SK-N-MC (cell line): ENCODE results near the gene CASTOR2.
"Not testable (repeated sequence)": the region's sequence is repeated elsewhere in the genome, so short reads cannot be mapped to it uniquely, and the experiment has no call there.

Experiments
- EZH2 ChIP-seq: fragments of 200-600 bp; sonication (generic); IDR thresholded peaks from one replicate; pipeline ENCODE4 v1.6.1; 2017; ENCODE audit warnings: antibody characterized with exemption
- FOXP2 ChIP-seq: optimal IDR thresholded peaks from 2 replicates; pipeline ENCODE3; 2011; ENCODE audit warnings: mild to moderate bottlenecking, moderate library complexity; ENCODE audit not compliant: insufficient read depth; ENCODE audit errors: extremely low read length, control extremely low read depth
- POLR2AphosphoS5 ChIP-seq: IDR thresholded peaks from 2 replicates; pipeline ENCODE4 v1.6.1; 2012; ENCODE audit warnings: mild to moderate bottlenecking, low read depth, low read length, borderline replicate concordance

GRCh38 chr7:74922321-74922890 lies 42.1 kb upstream of the CASTOR2 start:
- TF ChIP-seq FOXP2, EZH2, POLR2AphosphoS5: not testable (repeated sequence)
